IMR-90 (cell line): Measurements from ENCODE around the gene ARID4A. TPM values are rescaled to one million over a fixed set of nuclear protein-coding genes. Genes with fewer than 3 reads are reported as not detected.
"Not testable (repeated sequence)": the region's sequence is repeated elsewhere in the genome, so short reads cannot be mapped to it uniquely, and the experiment has no call there.

Experiments
- ATAC-seq: fragments of 200-7000 bp; cut with Tn5 transposase; 2 replicates; pipeline ENCODE4 v1.9.1; 2020; ENCODE audit warnings: low read depth, mild to moderate bottlenecking, moderate library complexity
- BruUV-seq: library from RNA; stranded (reverse); fragments of 400-500 nt; replicated peaks from 2 replicates; lab custom pipeline; 2021; lab: Mats Ljungman, UMichigan
- CTCF ChIA-PET: fragments of 300-600 bp; formaldehyde crosslinking; extraction: SDS; loops from one replicate; lab custom pipeline; 2021; ENCODE audit warnings: antibody characterized with exemption; lab: Yijun Ruan, JAX
- POLR2A ChIA-PET: fragments of 300-600 bp; sonication (Branson Sonifier 250); formaldehyde crosslinking; loops from one replicate; lab custom pipeline; 2022; ENCODE audit warnings: antibody characterized with exemption; ENCODE audit not compliant: unreplicated experiment; lab: Charles Lee
- DNase-seq: peaks from one replicate; pipeline ENCODE4 v3.0.0; 2013
- H2AFZ ChIP-seq: replicated peaks from 2 replicates; pipeline ENCODE3; 2013; ENCODE audit warnings: low read length, mild to moderate bottlenecking; ENCODE audit not compliant: poor library complexity
- H2AK5ac ChIP-seq: 2 replicates; pipeline ENCODE4 v1.6.1; 2013; ENCODE audit warnings: low read depth, low read length, inconsistent platforms
- H2AK9ac ChIP-seq: replicated peaks from 2 replicates; pipeline ENCODE3; 2013; ENCODE audit warnings: mild to moderate bottlenecking, low read depth, low read length, moderate library complexity; ENCODE audit not compliant: poor library complexity
- H2BK120ac ChIP-seq: 2 replicates; pipeline ENCODE4 v1.6.1; 2013; ENCODE audit warnings: low read depth, low read length, inconsistent platforms
- H2BK15ac ChIP-seq: 3 replicates; pipeline ENCODE4 v1.6.1; 2013; ENCODE audit warnings: low read depth, low read length, inconsistent platforms
- H2BK20ac ChIP-seq: 2 replicates; pipeline ENCODE4 v1.6.1; 2013; ENCODE audit warnings: low read depth, mild to moderate bottlenecking, inconsistent platforms, low read length, moderate library complexity
- H2BK5ac ChIP-seq: 2 replicates; pipeline ENCODE4 v1.6.1; 2013; ENCODE audit warnings: mild to moderate bottlenecking, low read depth, low read length, inconsistent platforms; ENCODE audit not compliant: poor library complexity, severe bottlenecking
- H3K14ac ChIP-seq: replicated peaks from 2 replicates; pipeline ENCODE4 v1.6.1; 2013; ENCODE audit warnings: low read depth, low read length, inconsistent platforms
- H3K18ac ChIP-seq: 2 replicates; pipeline ENCODE4 v1.6.1; 2013; ENCODE audit warnings: low read depth, low read length, control low read depth
- H3K23ac ChIP-seq: 2 replicates; pipeline ENCODE4 v1.6.1; 2013; ENCODE audit warnings: low read depth, low read length, inconsistent platforms
- H3K27ac ChIP-seq: 2 replicates; pipeline ENCODE4 v1.5.1; 2013; ENCODE audit warnings: mild to moderate bottlenecking, control low read depth, low read length; ENCODE audit not compliant: insufficient read depth
- H3K27me3 ChIP-seq: 2 replicates; pipeline ENCODE4 v1.6.1; 2013; ENCODE audit warnings: low read length; ENCODE audit not compliant: control insufficient read depth, insufficient read depth
- H3K36me3 ChIP-seq: 2 replicates; pipeline ENCODE4 v1.6.1; 2013; ENCODE audit warnings: low read length, mixed read lengths; ENCODE audit not compliant: control insufficient read depth, insufficient read depth
- H3K4ac ChIP-seq: 2 replicates; pipeline ENCODE4 v1.6.1; 2013; ENCODE audit warnings: low read depth, low read length, inconsistent platforms
- H3K4me1 ChIP-seq: 2 replicates; pipeline ENCODE4 v1.6.1; 2013; ENCODE audit warnings: low read length, mixed read lengths; ENCODE audit not compliant: control insufficient read depth, insufficient read depth
- H3K4me2 ChIP-seq: 2 replicates; pipeline ENCODE4 v1.6.1; 2013; ENCODE audit warnings: low read depth, mild to moderate bottlenecking, control low read depth, low read length, moderate library complexity
- H3K4me3 ChIP-seq: 2 replicates; pipeline ENCODE4 v1.5.1; 2013; ENCODE audit warnings: low read depth, mild to moderate bottlenecking, control low read depth, low read length, moderate library complexity; ENCODE audit not compliant: insufficient read depth
- H3K56ac ChIP-seq: 2 replicates; pipeline ENCODE4 v1.6.1; 2013; ENCODE audit warnings: low read length, inconsistent platforms; ENCODE audit not compliant: insufficient read depth; ENCODE audit errors: extremely low read depth
- H3K79me1 ChIP-seq, 2 experiments: 2 replicates each; pipeline ENCODE4 v1.6.1; 2013; ENCODE audit warnings: low read length in 2 of 2, inconsistent platforms in 1 of 2, low read depth in 1 of 2
- H3K9ac ChIP-seq: 2 replicates; pipeline ENCODE4 v1.6.1; 2013; ENCODE audit warnings: low read depth, low read length, control low read depth
- H3K9me1 ChIP-seq: 2 replicates; pipeline ENCODE4 v1.6.1; 2013; ENCODE audit warnings: low read length, inconsistent platforms; ENCODE audit not compliant: insufficient read depth
- H3K9me3 ChIP-seq: 2 replicates; pipeline ENCODE4 v1.6.1; 2013; ENCODE audit warnings: low read length; ENCODE audit not compliant: control insufficient read depth, insufficient read depth
- H4K20me1 ChIP-seq: 2 replicates; pipeline ENCODE4 v1.6.1; 2013; ENCODE audit warnings: low read length, inconsistent platforms; ENCODE audit not compliant: insufficient read depth
- H4K5ac ChIP-seq: 2 replicates; pipeline ENCODE4 v1.6.1; 2013; ENCODE audit warnings: mild to moderate bottlenecking, low read depth, low read length, control low read depth
- H4K8ac ChIP-seq, 2 experiments: 2 replicates each; pipeline ENCODE4 v1.6.1; 2013; ENCODE audit warnings: low read depth in 2 of 2, low read length in 2 of 2, control low read depth in 1 of 2, inconsistent platforms in 1 of 2
- H4K91ac ChIP-seq: 2 replicates; pipeline ENCODE4 v1.6.1; 2013; ENCODE audit warnings: low read depth, low read length, inconsistent platforms; ENCODE audit not compliant: insufficient read depth
- WGBS, 2 experiments: methylation state at CpG; one replicate each; pipeline versions ENCODE4 v1.1.5 to v1.1.7; 2013; ENCODE audit warnings: missing lambda C conversion rate in 2 of 2; ENCODE audit not compliant: insufficient read length in 1 of 2; ENCODE audit errors: extremely low coverage in 2 of 2; 5-methylcytosine and 5-hydroxymethylcytosine counted together
- dilution Hi-C: fragments of 300-500 bp; cut with HindIII; formaldehyde crosslinking; loops from one replicate; pipeline ENCODE4 v1.14.3; 2018; ENCODE audit warnings: low sequenced_read_pairs; ENCODE audit not compliant: unreplicated experiment
- in situ Hi-C: fragments of 300-500 bp; cut with MboI; formaldehyde crosslinking; loops from 3 replicates; pipeline ENCODE4 v1.14.3; 2019; ENCODE audit warnings: low sequenced_read_pairs, inconsistent platforms, mixed read lengths
- intact Hi-C: fragments of 100-400 bp; cut with micrococcal nuclease; formaldehyde crosslinking; loops from 2 replicates; pipeline ENCODE4 v1.10.0; 2022
- polyA plus RNA-seq, 3 experiments: library from polyadenylated mRNA; depleted of rRNA; stranded (reverse); fragments of >200 nt; gene quantifications; 2 replicates each; pipeline ENCODE4 v1.2.3, GENCODE V29; 2012; ENCODE audit warnings: low replicate concordance in 1 of 3
- total RNA-seq: library from RNA; depleted of rRNA; stranded (reverse); fragments of >200 nt; gene quantifications from 2 replicates; pipeline ENCODE4 v1.2.3, GENCODE V29; 2012

ARID4A gene
- total and polyA plus RNA-seq, 2 of the 4 experiments (the other 2 are of a cell fraction) = 3.3 to 3.8 TPM

DNA sequence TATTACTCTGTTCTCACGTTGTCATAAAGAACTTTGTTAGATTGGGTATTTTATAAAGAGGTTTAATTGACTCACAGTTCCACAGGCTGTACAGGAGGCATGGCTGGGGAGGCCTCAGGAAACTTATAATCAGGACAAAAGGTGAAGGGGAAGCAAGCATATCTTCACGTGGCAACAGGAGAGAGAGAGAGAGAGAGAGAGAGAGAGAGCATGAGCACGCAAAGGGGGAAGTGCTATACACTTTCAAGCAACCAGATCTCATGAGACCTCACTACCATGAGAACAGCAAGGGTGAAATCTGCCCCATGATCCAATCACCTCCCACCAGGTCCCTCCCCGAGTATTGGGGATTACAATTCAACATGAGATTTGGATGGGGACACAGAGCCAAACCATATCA, 41.3 kb downstream of the ARID4A start:
- H2AFZ ChIP-seq, H2BK120ac ChIP-seq, H3K14ac ChIP-seq, H3K79me1 ChIP-seq, dilution Hi-C loops, H3K9me3 ChIP-seq, in situ Hi-C loops, H3K56ac ChIP-seq, H4K8ac ChIP-seq, POLR2A ChIA-PET, H3K9me1 ChIP-seq, H3K9ac ChIP-seq, H3K4ac ChIP-seq, H2AK9ac ChIP-seq, H3K27me3 ChIP-seq, H2BK20ac ChIP-seq, H4K5ac ChIP-seq, H2BK15ac ChIP-seq, H4K91ac ChIP-seq, H3K23ac ChIP-seq, intact Hi-C loops, H3K4me2 ChIP-seq, ATAC-seq, H3K4me3 ChIP-seq, H4K20me1 ChIP-seq, H2AK5ac ChIP-seq, H3K18ac ChIP-seq, H3K4me1 ChIP-seq, H3K27ac ChIP-seq, BruUV-seq, H2BK5ac ChIP-seq, DNase-seq: not testable (repeated sequence)
- CTCF ChIA-PET = interaction anchor here (0.7 kb wide), 1 partner anchor 100 kb away, joined by 3 read pairs; no protein-coding TSS in a partner anchor
- WGBS, 2 experiments = no CpG with 5 or more reads among the region's 4 CpGs
- H3K36me3 ChIP-seq = peaks cover 14% of the 10 kb centered on the region
